ENCODE measurements around the gene PLA2G4A.

PLA2G4A gene

DNA sequence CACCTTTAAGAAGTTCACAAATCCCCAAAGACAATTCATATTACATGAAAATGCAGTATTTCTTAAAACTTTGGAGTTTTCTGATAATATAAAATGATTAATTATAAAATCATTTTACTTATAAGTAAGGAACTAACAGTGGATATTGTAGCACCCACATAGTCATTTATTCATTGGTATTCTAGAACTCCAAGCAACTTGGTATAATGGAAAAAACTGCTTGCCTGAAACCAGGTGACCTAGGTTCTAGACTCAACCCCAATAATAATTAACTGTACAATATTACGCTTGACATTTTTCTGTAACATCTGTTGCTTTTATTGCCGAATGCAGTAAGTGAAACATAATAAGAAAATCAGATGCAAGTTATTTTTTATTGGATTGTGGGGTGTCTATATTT is 2.4 kb downstream of the PLA2G4A start:
- DNase-seq (ENCODE audit: low read depth in 2 of 2, low spot score in 1 of 2), result no peak

DNA sequence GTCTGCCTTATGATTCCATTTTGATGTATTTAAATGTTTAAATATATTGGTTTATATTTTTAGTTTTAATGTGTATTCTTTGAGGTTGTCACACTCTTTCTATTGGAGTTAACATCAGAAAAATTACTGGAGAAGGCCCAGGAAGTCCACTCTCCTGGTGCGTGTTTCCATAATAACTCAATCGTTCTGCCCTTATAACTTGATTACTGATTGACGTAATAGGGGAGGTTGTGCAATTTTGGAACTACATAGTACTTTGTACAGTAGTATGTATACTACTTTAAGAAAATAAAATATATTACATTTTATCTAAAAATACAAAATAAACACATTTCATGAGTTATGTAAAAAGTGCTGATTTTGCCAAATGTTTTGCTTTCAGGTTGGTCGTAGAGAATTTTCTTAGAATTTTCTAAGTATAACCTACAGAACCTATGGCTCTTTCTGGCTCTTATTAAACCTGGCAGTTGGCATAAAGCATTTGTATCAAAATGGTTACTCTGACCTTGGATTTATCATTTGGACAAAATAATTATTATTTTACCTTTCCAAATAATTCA is 5.7 kb downstream of the PLA2G4A start:
- DNase-seq (ENCODE audit: low read depth in 2 of 2, low spot score in 1 of 2), result no peak

DNA sequence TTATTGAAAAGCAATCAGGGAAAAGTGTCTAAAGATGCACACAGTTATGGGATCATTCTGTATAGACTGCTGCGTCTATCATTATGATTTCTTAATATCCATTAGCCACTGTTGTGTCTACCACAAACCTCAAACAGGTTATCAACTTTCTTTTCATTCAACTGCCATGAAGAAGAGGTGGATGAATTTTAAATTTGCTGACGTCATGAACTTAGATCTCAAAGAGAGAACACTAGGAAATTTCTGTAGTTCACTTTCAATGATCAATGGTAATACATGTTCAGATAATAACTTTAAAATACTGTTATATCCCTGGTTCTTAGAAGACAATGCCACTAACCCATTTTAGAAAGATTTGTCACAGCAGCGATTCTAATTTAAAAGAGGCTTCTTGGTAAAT is 6.7 kb downstream of the PLA2G4A start:
- no peak for DNase-seq (ENCODE audit: low read depth in 2 of 2, low spot score in 1 of 2)

DNA sequence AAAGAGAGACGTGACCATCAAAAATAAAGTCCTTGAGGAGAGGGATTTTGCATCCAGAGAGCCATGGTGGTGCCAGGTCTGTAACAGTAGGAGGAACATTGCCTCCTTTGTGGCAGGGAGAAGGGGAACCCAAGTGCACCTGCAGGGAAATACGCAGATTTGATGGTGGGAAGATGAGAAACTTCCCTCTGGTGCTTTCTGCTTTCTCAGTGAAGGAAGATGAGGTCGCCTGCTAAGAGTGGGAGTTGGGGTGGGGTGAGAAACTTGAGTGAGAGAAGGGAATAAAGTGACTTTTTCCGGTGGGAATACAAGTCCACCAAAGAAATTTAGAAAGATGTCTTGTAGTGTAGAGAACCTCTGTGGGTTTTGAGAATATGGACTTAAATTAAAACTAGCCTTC is 9.1 kb downstream of the PLA2G4A start:
- DNase-seq (ENCODE audit: low read depth in 2 of 2, low spot score in 1 of 2), result no peak

DNA sequence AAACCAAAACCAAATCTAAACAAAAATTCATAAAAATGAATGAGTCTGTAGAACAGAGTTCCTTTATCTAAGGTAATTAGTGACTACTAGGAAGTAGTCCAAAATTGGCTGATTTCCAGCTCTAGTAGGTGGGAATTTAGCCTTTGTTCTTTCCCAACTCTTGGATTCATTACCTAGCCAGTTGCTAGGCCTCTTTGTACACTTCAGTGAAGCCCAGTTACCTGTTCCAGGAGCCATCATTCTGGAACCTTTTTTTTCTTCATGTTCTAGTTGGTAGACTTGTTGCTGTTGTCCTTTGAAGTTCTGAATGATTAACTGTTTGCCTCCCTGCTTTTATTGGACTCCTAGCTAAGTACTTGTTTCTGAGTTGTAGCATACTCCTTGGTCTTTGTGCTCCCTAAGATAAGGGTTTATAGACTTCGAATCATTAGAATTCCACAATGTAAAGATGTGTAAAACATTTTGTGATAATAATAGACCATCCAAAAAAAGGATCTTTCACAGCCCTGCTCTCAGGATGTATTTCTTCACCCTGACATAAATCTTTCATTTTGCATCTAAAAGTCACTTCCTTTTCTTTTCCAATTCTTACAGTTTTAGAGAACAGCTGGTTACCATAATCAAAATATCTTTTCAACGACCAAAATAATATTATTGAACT is 9.8 kb downstream of the PLA2G4A start:
- no peak for DNase-seq (ENCODE audit: low read depth in 2 of 2, low spot score in 1 of 2)

DNA sequence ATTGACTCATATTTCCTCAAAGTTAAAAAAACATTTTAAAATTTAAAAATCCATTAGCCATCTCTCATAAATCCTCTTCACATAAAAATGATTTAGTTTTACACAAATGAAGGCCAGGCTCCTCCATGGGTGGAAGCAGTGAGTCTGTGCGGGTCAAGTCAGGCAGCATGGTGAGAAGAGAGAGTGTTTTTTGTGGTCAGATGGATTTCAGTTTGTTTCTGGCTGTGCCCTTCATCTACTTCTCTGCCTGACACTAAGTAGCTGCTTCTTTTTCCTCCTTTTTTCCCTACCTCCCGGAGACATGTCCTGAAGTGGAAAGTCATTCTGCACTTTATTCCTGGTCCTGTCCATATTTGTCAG is 10.3 kb downstream of the PLA2G4A start:
- DNase-seq (ENCODE audit: low read depth in 2 of 2, low spot score in 1 of 2), result no peak

DNA sequence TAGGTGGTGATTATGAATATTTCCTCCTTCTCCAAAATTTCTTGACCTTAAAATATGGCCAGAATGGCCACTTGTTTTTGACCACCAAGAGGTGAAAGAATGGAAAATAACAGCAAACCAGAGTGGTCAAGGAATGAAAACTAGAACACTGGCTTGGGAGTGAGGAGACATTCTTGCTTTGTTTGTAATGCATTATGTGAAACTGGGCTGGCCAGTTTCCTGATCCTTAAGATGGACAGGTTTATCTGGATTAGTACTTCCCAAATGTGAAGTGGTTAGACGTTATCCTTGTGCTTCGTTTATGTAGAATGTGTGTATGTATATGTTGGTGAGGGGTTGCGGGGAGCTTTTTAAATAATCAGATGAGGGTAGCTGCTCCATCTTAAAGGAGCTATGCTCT is 12.8 kb downstream of the PLA2G4A start:
- no peak for DNase-seq (ENCODE audit: low read depth in 2 of 2, low spot score in 1 of 2)

DNA sequence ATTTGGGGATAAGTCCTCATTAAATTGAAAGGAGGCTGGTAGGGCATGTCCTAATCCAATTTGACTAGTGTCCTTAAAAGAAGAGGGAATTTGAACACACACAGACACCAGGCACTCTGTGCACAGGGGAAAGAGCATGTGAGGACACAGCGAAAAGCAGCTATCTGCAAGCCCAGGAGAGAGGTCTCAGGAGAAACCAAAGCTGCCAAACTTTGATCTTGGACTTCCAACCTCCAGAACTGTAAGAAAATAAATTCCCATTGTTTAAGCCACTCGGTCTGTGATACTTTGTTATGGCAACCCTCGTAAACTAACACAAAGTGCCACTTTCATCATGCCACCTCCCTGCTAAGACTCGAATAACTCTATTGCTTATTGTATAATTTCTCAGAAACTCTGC is 13.8 kb downstream of the PLA2G4A start:
- no peak for DNase-seq (ENCODE audit: low read depth in 2 of 2, low spot score in 1 of 2)

DNA sequence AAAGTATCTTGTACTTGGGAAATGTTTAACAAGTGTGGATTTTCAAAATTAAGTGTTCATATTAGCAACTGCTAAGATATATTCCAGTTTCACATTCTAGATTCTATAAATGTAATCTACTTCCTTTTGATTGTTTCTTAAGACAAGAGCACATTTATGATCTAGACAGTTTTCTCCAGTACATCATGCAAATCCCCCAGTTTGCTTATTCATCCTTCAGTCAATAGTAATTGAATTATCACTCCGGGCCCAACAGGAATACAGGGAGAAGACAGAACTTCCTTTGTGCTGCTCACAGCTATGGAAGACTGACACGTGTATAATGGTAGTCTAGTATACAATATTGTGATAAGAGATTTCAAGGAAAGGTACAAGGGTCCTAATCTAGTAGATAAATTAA is 14.5 kb downstream of the PLA2G4A start:
- no peak for DNase-seq (ENCODE audit: low read depth in 2 of 2, low spot score in 1 of 2)

DNA sequence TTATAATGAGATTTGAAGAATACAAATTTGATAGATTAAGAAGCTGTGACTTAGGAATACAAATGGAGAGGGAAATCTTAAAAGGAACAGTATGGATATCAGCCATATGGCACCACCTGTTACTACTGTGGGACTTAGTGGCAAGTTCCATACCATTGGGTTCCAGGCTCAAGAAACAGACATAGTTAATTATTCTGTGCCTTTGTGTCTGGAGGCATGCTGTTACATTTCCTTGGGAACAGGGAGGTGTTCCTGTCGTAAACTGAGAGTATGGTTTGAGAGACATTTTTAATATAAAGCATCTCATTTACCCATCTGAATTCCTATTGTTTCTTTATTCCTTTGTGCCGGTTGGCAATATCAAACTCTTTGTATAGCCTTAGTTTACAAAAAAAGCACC is 15.2 kb downstream of the PLA2G4A start:
- DNase-seq (ENCODE audit: low read depth in 2 of 2, low spot score in 1 of 2), result no peak

DNA sequence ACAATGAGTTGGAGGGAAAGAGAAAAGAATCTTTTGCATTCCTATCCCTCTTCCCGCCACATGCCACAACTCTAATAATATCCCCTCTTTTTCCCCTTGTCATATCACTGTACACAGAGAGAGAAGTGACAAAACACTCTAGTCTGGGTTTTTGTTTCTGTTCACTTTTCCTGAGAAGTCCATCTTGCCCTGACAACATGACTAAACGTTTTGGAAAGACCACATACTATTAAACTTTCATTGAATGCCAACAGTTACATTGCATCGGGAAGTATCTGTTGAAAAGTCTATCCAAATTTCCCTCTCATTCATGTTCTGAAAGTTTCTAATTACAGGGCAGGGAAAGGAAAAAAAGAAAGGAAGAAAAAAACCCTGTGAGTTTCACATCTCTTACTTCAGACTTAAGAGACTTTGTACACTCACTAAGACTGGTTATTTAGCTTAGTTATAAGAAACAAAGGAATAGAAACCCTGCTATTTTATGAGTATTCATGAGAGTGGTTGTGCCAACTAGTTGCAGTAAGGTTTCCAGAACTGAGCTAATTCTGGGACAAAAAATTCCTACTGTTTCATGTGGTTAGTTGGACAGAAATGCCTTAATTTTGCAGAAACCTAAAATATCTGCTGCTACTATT is 16.9 kb downstream of the PLA2G4A start:
- DNase-seq (ENCODE audit: low read depth in 2 of 2, low spot score in 1 of 2), result no peak

DNA sequence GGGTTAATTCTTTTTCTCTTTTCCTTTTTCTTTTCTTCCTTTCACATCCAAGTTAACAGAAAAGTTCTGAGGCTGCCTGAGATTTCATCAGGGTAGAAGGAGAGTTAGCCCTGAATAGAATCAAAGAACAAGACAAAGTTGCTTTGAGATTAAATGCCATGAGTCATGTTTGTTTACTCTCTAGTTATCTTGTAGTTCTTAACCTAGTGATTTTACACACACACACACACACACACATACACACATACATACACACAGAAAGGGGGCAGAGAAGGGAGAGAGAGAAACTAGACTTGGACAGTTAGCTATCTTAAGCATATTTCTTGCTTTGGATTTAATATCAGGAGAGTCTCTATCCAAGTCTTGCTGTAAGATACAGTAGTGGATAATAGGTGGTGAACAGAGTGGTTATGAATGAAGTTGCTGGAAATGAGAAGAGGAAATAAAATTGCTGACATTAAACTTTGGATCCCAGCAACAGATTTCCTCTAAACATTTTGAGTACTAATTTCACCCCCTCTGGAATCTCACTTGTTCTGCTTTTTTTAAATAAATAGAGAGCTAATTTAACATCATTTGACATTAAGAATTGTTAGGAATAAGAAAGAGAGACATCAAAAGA is 19.9 kb downstream of the PLA2G4A start:
- DNase-seq (ENCODE audit: low read depth in 2 of 2, low spot score in 1 of 2), result no peak

DNA sequence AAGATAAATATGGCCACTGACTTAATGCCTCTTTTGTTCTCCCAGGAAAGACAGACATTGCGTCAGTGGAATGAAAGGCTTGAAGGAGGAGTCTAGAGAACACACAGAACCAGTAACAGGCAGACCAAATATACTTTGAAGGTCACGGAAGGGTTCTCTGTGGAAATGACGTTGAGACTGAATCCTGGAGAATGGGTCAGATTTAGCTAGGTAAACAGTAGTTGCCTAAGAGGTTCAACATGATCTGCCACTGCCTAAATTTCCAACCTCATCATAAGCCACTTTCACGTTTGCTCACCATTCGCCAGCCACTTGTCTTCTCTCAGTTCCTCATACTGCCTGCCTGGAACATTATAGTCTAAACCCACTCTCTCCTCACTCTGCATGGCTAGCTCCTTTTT is 20.5 kb downstream of the PLA2G4A start:
- DNase-seq (ENCODE audit: low read depth in 2 of 2, low spot score in 1 of 2), result no peak

DNA sequence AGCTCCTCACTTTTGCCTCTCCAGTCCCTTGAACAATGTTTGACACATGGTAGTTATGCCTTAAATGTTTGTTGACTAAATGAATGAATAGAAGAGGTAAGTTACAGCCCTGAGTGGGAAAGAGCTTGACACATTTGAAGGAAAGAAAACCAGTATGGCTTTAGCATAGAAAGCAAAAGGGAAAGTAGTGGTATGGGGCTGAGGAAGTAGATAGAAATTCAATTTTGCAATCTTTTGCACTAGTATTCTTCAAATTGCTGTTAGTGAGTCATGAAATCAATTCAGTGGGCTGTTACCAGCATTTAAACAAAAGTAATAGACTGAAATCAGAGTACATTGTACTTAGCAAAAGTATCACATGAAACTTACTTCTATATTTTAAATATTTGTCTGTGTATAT is 21.1 kb downstream of the PLA2G4A start:
- no peak for DNase-seq (ENCODE audit: low read depth in 2 of 2, low spot score in 1 of 2)

DNA sequence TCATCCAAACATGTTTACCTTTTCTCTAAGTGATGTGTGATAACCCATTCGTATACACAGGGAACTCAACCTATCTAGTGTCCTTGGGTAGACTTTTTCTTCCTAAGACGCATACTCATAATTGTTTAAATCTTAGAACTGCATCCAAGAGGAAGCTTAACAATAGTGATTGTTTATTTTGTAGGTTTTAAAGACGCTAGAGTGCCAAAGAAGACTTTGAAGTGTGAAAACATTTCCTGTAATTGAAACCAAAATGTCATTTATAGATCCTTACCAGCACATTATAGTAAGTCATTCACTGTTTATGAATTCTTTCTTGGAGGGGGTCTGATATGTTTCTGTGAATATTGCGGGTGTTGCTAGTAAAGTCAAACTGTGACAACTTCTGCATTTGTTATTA is 25.4 kb downstream of the PLA2G4A start:
- no peak for DNase-seq (ENCODE audit: low read depth in 2 of 2, low spot score in 1 of 2)

DNA sequence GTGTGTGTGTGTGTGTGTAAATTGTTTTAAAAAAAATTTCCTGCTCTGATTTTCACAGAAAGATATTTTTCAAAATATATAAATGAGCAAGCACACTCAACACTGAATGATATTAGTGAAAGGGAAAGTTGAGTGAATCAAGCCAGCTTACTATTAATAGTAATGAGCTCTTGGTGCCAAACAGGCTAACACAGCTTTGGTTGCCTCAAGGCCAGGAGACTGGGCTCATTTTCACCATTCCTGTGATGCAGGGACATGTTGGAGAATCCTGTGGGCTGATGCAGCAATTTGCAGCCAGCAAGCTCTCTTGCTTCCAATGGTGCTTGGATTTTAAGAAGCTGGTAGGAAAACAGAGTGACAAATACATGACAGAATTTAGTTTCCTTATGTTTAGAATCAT is 30.2 kb downstream of the PLA2G4A start:
- DNase-seq (ENCODE audit: low read depth in 2 of 2, low spot score in 1 of 2), result no peak

DNA sequence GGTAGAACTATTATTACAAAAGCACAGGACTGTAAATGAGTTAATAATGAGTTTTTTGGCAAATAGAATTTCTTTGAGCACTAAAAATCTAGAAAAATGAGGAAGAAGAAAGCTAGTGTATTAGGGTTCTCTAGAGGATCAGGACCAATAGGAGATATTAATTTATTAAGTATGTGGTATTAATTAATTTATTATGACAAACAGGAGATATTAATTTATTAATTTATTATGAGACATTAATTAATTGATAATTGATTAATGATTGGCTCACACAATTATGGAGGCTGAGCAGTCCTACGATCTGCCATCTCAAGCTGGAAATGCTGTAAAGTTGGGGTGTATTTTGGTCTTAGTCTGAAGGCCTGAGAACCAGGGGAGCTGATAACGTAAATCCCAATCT is 31.2 kb downstream of the PLA2G4A start:
- no peak for DNase-seq (ENCODE audit: low read depth in 2 of 2, low spot score in 1 of 2)

DNA sequence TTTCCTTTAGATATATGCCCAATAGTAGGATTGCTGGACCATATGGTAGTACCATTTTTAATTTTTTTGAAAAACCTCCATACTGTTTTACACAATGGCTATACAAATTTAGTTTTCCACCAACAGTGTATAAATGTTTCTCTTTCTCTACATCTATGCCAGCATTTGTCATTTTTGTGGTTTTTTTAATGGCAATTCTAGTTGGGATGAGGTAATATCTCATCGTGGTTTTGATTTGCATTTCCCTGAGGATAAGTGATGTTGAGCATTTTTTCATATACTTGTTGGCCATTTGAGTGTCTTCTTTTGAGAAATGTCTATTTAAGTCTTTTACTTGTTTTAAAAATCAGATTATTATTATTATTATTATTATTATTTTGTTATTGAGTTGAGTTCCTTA is 35.5 kb downstream of the PLA2G4A start:
- DNase-seq (ENCODE audit: low read depth in 2 of 2, low spot score in 1 of 2), result no peak

DNA sequence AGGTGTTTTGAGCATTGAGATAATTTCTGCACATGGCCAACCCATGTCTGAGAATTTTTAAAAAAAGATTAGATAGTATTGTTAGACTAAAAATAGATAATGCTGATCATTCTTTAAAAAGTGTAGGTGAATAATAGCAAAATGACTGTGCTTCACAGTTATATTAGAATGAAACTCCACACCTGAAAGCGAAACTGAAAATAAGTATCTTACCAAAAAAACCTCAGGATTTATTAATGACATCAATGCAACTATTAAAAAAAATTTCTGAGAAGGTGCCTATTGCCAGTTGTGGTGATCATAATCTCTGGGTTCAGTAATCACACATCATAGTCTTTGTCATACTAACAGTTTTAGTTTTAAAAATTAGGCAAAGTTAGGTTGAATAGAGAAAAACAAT is 36.5 kb downstream of the PLA2G4A start:
- no peak for DNase-seq (ENCODE audit: low read depth in 2 of 2, low spot score in 1 of 2)

DNA sequence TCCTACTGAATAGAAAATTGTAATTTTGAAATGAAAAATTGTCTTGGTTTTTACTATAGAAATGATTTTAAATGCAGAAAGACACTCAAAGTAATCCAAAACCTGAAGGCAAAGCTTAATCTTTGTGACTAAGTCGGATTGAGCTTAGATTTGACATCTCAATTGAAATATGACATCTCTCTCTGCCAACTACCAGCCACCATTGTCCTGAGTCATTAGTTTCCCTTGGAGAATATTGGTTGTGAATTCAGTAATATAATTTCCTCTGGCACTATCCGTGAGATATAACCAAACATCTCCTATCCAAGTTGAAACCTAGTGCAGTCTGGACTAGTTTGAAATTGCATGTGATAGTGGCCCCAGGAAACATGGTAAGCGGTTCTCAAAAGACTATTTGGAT is 37.1 kb downstream of the PLA2G4A start:
- DNase-seq (ENCODE audit: low read depth in 2 of 2, low spot score in 1 of 2), result no peak

DNA sequence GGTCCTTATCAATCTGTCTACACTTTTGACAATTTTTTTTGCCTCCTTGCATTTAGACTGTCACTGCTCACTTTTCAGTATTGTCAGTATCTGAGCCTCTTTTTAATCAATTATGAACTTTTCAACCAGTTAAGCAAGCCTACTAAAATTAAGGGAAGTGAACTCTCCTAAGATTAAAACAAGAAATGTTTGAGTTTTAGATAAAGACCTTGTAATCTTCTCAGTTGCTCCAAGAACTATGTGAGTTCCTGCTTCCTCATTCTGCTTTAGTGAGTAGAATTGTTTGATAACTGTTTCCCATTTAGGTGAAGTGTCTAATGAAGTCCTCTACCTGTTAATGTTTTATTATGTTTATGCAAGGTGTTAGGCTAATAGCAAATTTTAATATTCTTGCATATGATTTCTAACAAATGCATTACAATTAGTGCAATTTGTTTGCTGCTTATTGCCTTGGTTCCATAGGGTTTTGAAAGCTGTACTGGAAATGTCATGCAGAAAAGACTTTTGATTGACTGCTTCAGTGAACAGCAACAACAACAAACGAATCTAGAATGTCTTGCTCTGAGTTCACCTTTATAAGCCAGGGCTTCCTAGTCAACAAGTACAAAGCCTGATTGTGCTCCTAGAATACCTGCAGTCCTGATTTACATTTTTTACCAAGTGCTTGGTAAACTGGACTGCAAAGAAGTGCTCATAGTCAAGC is 40.9 kb downstream of the PLA2G4A start:
- no peak for DNase-seq (ENCODE audit: low read depth in 2 of 2, low spot score in 1 of 2)

DNA sequence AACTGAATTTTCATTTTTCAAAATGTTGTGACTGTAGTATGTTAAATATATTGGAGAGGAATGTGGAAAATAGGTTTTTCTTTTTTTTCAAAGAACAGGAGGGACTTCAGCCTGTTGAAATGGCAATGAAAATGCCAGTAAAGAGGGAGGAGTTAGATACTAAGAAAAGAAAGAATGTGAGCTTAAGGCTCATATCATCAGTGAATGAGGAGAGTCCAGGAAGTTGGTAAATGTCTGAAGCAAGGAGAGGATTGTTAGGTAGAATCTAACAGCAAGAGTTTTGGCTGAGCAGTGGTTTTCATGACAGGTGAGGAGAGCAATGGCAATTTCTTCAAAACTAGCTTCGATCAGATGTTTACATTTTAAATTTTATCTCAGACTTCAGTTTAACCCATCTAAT is 43.0 kb downstream of the PLA2G4A start:
- no peak for DNase-seq (ENCODE audit: low read depth in 2 of 2, low spot score in 1 of 2)

Data from stimulated activated CD8-positive, alpha-beta memory T cell treated with anti-CD3 and anti-CD28 coated beads, Interleukin-4, amount 100 ng/mL, for 4 hours (primary cell).